Measurements from ENCODE around the gene RSPRY1. TPM values are rescaled to one million over a fixed set of nuclear protein-coding genes. Genes with fewer than 3 reads are reported as not detected.
A peak's percentile ranks its signal among the peaks of the same experiment; 100 is the strongest.

The RSPRY1 gene
- total RNA-seq, 1 experiment from 2014 or later, result 44.7 TPM

DNA sequence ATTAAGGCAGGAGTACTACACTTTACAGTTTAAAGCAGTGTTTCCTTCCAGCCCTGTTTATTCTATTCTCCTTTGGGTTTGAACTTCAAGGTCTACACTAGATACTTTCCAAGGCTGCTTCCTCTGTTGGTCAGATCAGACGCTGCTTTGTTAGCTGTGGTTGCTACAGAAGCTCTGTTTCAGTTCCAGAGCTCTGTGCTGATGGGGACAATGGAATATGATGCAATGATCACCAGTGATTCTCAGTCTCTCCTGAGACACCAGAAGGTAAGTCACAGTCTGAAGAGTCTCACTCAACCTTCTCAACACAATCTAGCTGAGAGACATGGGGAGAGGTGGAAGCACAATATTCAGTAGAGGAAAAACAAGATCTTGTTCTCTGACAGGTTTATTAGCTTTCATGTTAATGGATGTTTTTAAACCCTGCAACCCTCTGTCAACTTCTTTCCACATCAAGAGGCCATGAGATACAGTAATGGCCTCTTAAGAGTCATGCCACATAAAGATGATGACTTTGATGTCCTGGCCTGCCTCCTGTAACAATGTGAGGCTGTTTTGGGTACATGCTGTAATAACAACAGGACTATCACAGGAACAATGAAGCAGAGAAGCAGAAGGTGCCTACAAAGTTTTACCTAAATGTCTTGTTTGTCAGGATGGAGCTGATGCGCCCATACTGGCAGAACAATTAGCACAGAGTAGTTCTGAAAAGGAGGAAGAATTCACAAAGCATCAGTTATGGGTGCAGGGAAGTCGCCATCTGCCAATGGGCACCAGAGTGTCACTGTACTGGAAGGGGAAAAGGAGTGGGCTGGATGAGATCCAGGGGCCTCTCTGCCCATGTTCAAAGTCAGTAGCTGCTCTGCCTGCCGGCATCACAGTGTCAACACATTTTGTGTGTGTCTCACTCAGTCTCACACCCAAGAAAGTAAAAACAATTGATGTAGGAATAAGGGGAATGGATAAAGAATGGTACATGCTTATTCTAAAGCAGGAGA lies 33.7 kb upstream of the RSPRY1 start:
- DNase-seq (ENCODE audit: extremely low read depth, low read depth), result no peak

DNA sequence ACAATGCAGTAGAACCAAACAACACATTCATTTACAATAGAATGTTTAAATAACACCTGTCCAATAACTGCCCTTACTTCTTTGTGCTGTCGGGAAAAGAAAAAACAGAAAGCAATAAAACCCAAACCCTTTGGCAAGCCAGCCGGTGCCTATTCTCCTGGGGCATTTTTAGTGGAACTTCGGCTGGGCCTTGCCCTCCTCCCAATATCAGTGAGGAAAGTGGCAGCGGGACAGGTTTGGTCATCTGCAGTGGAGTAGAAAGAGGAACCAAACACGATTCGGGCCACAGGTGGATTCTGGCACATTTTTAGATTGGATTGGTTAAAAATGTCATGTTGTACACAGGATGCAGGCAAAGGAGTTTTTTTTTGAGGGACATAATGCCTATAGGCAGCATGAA lies 32.3 kb upstream of the RSPRY1 start:
- no peak for DNase-seq (ENCODE audit: extremely low read depth, low read depth)

GRCh38 chr16:57155702-57156350 lies 30.3 kb upstream of the RSPRY1 start:
- DNase-seq (ENCODE audit: extremely low read depth, low read depth), result no peak

GRCh38 chr16:57156351-57156703 lies 29.8 kb upstream of the RSPRY1 start:
- no peak for DNase-seq (ENCODE audit: extremely low read depth, low read depth)

DNA sequence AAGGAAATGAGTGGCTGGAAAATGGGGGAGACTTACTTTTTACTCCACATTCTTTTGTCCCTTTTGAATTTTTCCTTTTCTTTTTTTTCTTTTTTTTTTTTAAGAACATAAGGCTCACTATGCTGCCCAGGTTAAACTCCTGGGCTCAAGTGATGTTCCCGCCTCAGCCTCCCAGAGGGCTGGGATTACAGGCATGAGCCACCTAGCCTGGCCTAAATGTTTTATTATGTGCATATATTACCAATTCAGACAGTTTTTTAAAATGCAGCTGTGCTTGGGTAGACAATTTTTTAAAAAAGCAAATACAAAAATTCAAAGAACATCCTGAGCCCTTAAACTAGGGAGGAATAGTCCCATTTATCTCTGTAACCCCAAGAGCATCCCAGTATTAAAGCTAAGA lies 28.6 kb upstream of the RSPRY1 start:
- DNase-seq (ENCODE audit: extremely low read depth, low read depth), result no peak

- DNase-seq (ENCODE audit: extremely low read depth, low read depth), result no peak
These were observed 26.7 kb upstream of the RSPRY1 start for GRCh38 chr16:57159447-57159846.

- DNase-seq (ENCODE audit: extremely low read depth, low read depth), result no peak
These were observed 22.3 kb upstream of the RSPRY1 start for GRCh38 chr16:57163842-57164241.

GRCh38 chr16:57165483-57165882 lies 20.6 kb upstream of the RSPRY1 start:
- DNase-seq (ENCODE audit: extremely low read depth, low read depth), result no peak

GRCh38 chr16:57165938-57166337 lies 20.2 kb upstream of the RSPRY1 start:
- DNase-seq (ENCODE audit: extremely low read depth, low read depth), result no peak

- no peak for DNase-seq (ENCODE audit: extremely low read depth, low read depth)
These were observed 19.7 kb upstream of the RSPRY1 start for GRCh38 chr16:57166451-57166850.

DNA sequence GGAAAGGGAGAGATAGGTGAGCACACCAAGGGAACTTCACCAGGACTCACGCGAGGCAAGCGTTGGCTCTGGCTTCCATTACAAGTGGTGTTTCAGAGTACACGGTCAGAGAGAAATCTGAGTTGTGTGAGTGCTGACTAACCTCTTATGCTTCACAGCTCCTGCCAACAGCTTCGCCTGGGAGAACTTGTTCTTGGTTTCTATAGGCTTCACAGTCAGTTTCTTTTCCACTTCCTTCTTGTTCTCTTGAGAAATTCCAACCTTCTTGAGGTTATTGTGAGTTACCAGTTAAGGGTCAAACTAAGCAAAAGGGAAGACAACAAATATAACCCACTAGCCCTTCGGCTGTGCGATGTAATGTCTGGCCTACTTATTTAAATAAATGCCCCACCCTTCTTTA lies 19.2 kb upstream of the RSPRY1 start:
- no peak for DNase-seq (ENCODE audit: extremely low read depth, low read depth)

GRCh38 chr16:57167538-57167937 lies 18.6 kb upstream of the RSPRY1 start:
- DNase-seq (ENCODE audit: extremely low read depth, low read depth), result no peak

GRCh38 chr16:57167953-57168352 lies 18.2 kb upstream of the RSPRY1 start:
- peak; percentile 62 for DNase-seq (ENCODE audit: extremely low read depth, low read depth)

- no peak for DNase-seq (ENCODE audit: extremely low read depth, low read depth)
These were observed 16.8 kb upstream of the RSPRY1 start for GRCh38 chr16:57169327-57169726.

- DNase-seq (ENCODE audit: extremely low read depth, low read depth), result no peak
These were observed 13.3 kb upstream of the RSPRY1 start for GRCh38 chr16:57172721-57173290.

GRCh38 chr16:57175896-57176295 lies 10.2 kb upstream of the RSPRY1 start:
- no peak for DNase-seq (ENCODE audit: extremely low read depth, low read depth)

DNA sequence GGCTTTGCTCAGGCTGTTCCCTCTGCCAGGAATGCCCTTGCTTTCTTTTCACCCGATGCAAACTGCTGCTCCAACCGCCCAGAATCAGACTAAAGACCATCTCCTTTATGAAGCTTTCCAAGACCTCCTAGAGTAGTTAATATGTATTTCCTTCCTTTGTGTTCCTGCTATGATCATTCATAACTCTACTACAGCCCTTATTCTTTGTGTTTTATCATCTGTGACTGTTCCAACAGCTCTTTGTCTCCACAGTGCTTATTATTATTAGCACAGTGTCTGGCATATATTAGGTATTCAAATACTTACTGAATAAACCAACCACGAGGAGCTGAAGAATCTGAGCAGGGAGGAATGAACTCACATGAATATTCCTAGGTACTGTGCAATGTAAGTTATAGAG lies 7.9 kb upstream of the RSPRY1 start:
- DNase-seq (ENCODE audit: extremely low read depth, low read depth), result no peak

GRCh38 chr16:57178793-57179212 lies 7.3 kb upstream of the RSPRY1 start:
- no peak for DNase-seq (ENCODE audit: extremely low read depth, low read depth)

DNA sequence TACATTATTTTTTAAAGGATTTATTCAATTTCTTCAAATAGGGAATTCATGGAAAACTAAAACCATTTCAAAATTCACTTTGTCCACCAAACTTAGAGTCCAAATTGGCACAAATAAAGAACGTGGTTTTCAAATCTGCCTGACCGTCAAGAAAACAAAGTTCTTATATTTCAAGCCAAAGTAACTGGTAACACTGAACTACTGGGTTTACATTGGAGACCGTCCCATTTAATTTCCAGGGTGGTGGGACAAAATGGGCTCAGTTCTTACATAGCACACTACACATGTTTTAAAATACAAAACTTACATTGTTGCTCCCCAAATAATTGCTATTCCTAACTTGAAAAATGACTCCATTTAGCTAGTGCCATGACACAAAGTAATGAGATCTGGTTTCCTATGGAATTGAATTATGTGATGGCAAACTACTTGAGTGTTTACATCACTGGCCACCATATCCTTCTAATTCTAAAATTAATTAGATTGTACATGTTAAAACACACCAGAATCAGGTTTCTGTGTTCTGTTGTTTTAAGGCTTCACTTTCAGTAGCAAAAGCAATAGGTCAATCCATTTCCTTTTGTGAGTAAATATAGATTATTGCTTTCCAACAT lies 6.8 kb upstream of the RSPRY1 start:
- no peak for DNase-seq (ENCODE audit: extremely low read depth, low read depth)

DNA sequence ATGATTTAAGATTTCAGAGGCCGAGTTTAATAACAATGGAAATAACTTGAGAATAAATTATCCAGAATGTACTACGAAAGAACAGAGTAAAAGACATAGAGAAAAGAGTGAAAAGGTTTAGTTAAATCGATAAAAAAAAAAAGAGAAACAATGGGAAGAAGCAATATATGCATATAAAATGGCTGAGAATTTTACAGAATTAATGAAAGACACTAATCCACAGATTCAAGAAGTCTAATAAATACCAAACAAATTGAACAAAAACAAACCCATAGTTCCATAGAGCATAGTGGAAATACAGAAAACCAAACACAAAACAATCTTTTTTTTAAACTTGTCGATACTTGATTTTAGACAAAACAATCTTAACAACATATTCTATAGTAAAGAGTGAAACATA lies 2.0 kb upstream of the RSPRY1 start:
- DNase-seq (ENCODE audit: extremely low read depth, low read depth), result no peak

GRCh38 chr16:57184887-57185445 lies 1.2 kb upstream of the RSPRY1 start:
- no peak for DNase-seq (ENCODE audit: extremely low read depth, low read depth)
